ENCODE results near the gene BCAM.

- no peak for TF ChIP-seq EZH2 (IDR thresholded peaks at IDR 0.05; ENCODE audit: low read length, missing control alignments)
- no peak for TF ChIP-seq CTCF (conservative IDR thresholded peaks at IDR 0.05 in 1 of 2, IDR thresholded peaks at IDR 0.05 in 1 of 2; ENCODE audit: low read depth in 1 of 2, low read length in 2 of 2)
These were observed 32.4 kb upstream of the BCAM start for GRCh38 chr19:44776402-44777096.
